ENCODE data around the gene ASB9. TPM values are rescaled to one million over a fixed set of nuclear protein-coding genes. Genes with fewer than 3 reads are reported as not detected.

The ASB9 gene
- total and polyA plus RNA-seq, 2 donors (not counting 3 experiments of a cell fraction or from before 2014, with no cell fraction given) = 6.5 to 7.6 TPM

DNA sequence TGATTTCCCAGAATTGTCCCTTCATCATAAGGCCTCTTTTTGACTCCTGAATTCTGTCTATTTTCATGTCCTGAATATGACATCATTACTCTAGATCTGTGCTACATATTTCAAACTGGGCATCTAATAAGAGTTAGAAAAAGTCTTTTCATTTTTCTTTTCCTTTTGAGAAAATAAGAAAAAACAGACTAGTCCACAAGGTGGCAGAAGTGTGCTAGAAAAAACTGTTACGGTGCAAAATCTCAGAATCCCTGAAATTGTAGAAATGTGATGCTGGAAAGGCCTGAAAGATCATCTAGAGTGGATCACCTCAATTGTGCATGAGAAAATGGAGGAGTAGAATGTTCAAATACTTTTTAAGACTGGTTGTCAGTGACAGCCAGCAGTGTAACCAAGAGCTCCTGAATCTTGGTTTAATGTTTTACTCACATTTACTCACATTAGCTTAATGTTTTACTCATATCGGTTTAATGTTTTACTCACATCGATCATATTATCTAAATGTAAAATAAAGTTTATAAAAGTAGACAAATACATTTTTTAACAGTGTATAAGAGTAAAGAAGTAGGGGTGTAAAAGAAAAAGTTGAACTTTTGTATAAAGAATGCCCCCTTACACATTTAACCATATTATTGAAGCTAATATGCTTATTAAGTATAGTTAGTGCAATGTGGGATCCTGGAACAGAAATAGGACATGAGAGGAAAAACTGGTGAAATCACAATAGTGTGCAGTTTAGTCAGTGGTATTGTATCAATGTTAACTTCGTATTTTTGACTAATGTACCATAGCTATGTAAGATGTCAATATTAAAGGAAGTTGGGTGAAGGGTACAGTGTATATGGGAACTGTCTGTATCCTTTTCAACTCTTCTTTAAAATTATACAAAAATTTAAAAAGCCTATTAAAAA, 30.3 kb upstream of the ASB9 start:
- no peaks in the 10 kb centered on the region for H4K20me1 ChIP-seq (replicated peaks; ENCODE audit: control insufficient read depth, extremely low read depth, insufficient read depth, low read length)
- peak; percentile 53 for DNase-seq (ENCODE audit: low read depth, low spot score)

More for the DNA sequence above, 30.3 kb upstream of the ASB9 start:
- peak overlapping the region; percentile 47 for H3K9ac ChIP-seq (replicated peaks; ENCODE audit: extremely low read depth, insufficient read depth, low read length)
- no peaks in the 10 kb centered on the region for H3K79me2 ChIP-seq (ENCODE audit: control insufficient read depth, insufficient read depth, low read length)
- H2AFZ ChIP-seq (ENCODE audit: low read depth, low read length) = no peak overlapping the region
- peak; percentile 90 for FAIRE-seq
- H3K4me3 ChIP-seq (replicated peaks in 1 of 3; ENCODE audit: insufficient read depth in 1 of 3, low read depth in 1 of 3, low read length in 3 of 3) = no peak overlapping the region
- POLR2A ChIA-PET = no interaction called here
- dilution Hi-C loops (cut with MboI; ENCODE audit: extremely low pct_ligation_motif_present, low sequenced_read_pairs) (no loop called here), intact Hi-C loops (cut with micrococcal nuclease) (loop anchor here (1.0 to 5.0 kb wide), 4 partner anchors 35 to 169 kb away; partner anchors contain the start of gene PIGA)
- BruUV-seq (replicated peaks) = no TSS peak
- peaks cover 21% of the 10 kb centered on the region for H3K4me1 ChIP-seq (ENCODE audit: control insufficient read depth, extremely low read depth, insufficient read depth, low read length)
- no peaks in the 10 kb centered on the region for H3K27me3 ChIP-seq (ENCODE audit: control insufficient read depth in 2 of 2, insufficient read depth in 2 of 2, low read length in 2 of 2)
- no peaks in the 10 kb centered on the region for H3K36me3 ChIP-seq (ENCODE audit: control insufficient read depth in 2 of 2, extremely low read depth in 1 of 2, insufficient read depth in 2 of 2, low read length in 2 of 2)
- TF ChIP-seq MYC (IDR thresholded peaks at IDR 0.05; ENCODE audit: low read depth, low read length) (no peak), POLR2AphosphoS5 (IDR thresholded peaks at IDR 0.05; ENCODE audit: insufficient read depth, low read depth, low read length) (no peak)
- TF ChIP-seq, protein P1, sequence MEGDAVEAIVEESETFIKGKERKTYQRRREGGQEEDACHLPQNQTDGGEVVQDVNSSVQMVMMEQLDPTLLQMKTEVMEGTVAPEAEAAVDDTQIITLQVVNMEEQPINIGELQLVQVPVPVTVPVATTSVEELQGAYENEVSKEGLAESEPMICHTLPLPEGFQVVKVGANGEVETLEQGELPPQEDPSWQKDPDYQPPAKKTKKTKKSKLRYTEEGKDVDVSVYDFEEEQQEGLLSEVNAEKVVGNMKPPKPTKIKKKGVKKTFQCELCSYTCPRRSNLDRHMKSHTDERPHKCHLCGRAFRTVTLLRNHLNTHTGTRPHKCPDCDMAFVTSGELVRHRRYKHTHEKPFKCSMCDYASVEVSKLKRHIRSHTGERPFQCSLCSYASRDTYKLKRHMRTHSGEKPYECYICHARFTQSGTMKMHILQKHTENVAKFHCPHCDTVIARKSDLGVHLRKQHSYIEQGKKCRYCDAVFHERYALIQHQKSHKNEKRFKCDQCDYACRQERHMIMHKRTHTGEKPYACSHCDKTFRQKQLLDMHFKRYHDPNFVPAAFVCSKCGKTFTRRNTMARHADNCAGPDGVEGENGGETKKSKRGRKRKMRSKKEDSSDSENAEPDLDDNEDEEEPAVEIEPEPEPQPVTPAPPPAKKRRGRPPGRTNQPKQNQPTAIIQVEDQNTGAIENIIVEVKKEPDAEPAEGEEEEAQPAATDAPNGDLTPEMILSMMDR (IDR thresholded peaks at IDR 0.05; ENCODE audit: extremely low read depth in 1 of 2, insufficient read depth in 1 of 2, low read depth in 1 of 2, low read length in 2 of 2) = peak; percentile 12 to 20
- H3K9me3 ChIP-seq (replicated peaks; ENCODE audit: control insufficient read depth, insufficient read depth, low read length) = no peaks in the 10 kb centered on the region
- no peaks in the 10 kb centered on the region for H3K9me1 ChIP-seq (replicated peaks; ENCODE audit: control insufficient read depth, extremely low read depth, insufficient read depth, low read length)
- H3K4me2 ChIP-seq (ENCODE audit: insufficient read depth, low read length) = peak overlapping the region; percentile 22
- CTCF ChIA-PET = interaction anchor here (0.8 to 1.7 kb wide), 11 partner anchors 10 to 1261 kb away, joined by 3 to 5 read pairs (median 4); partner anchors contain the start of gene ASB9
- H3K27ac ChIP-seq (ENCODE audit: insufficient read depth, low read depth, low read length) = peak overlapping the region; percentile 28

Measured in endothelial cell of umbilical vein (primary cell).